ENCODE measurements around the gene HTR2C.

GRCh38 chrX:114797494-114797893 is 213.6 kb downstream of the HTR2C start:
- TF ChIP-seq CEBPB (IDR thresholded peaks at IDR 0.05; ENCODE audit: borderline replicate concordance, low read depth, low read length) (no peak), ZNF780A (CRISPR knock-in tag; IDR thresholded peaks at IDR 0.05) (no peak)

All from HepG2 (cell line).